Ascending aorta (tissue), 2 donors: ENCODE measurements around the gene MLH1. TPM values are rescaled to one million over a fixed set of nuclear protein-coding genes. Genes with fewer than 3 reads are reported as not detected.
"Not testable (repeated sequence)": the region's sequence is repeated elsewhere in the genome, so short reads cannot be mapped to it uniquely, and the experiment has no call there.

Source experiments
- DNase-seq, 2 donors: peaks; one replicate each; pipeline ENCODE4 v3.0.0-alpha.2; 2019; ENCODE audit warnings: low spot score in 2 of 2
- H3K27ac ChIP-seq, 2 donors: fragments of 200-600 bp; sonication (generic); one replicate each; pipeline ENCODE4 v1.5.1; 2016 to 2017; ENCODE audit warnings: mild to moderate bottlenecking in 1 of 2
- H3K27me3 ChIP-seq: fragments of 200-600 bp; sonication (generic); one replicate; pipeline ENCODE4 v1.5.1; 2017
- H3K36me3 ChIP-seq, 2 donors: fragments of 200-600 bp; sonication (generic); one replicate each; pipeline ENCODE4 v1.5.1; 2016
- H3K4me1 ChIP-seq, 2 donors: fragments of 200-600 bp; sonication (generic); one replicate each; pipeline ENCODE4 v1.5.1; 2016 to 2017; ENCODE audit warnings: mild to moderate bottlenecking in 1 of 2
- H3K4me3 ChIP-seq, 2 donors: fragments of 200-600 bp; sonication (generic); one replicate each; pipeline ENCODE4 v1.5.1; 2016 to 2017; ENCODE audit warnings: mild to moderate bottlenecking in 1 of 2
- H3K9me3 ChIP-seq, 2 donors: fragments of 200-600 bp; sonication (generic); one replicate each; pipeline ENCODE4 v1.5.1; 2016
- CTCF ChIP-seq, 3 experiments: fragments of 200-600 bp in 2 of 3; fragments of 450-650 bp in 1 of 3; sonication (generic) in 2 of 3; IDR thresholded peaks; one replicate each; pipeline ENCODE4 v1.5.1; 2016 to 2019; ENCODE audit warnings: antibody characterized with exemption in 3 of 3, mild to moderate bottlenecking in 1 of 3, moderate library complexity in 1 of 3
- intact Hi-C: fragments of 100-400 bp; cut with DNase I; formaldehyde crosslinking; loops from one replicate; pipeline ENCODE4 v1.15.1; 2023
- total RNA-seq: library from RNA; depleted of rRNA; stranded (reverse); fragments of >200 nt; gene quantifications from one replicate; pipeline ENCODE4 v1.1.0, GENCODE V29; 2016

The MLH1 gene
- total RNA-seq, 1 donor from 2014 or later, result 18.0 TPM

GRCh38 chr3:37053337-37053736, 60.0 kb downstream of the MLH1 start:
- intact Hi-C loops, result loop anchor here (5.0 kb wide), 1 partner anchor 61 kb away; the partner anchor contains the start of genes EPM2AIP1 and MLH1
- Histone ChIP-seq H3K4me1 (peaks cover 13 to 61% of the 10 kb centered on the region in 2 donors), H3K36me3 (peaks cover 20 to 50% of the 10 kb centered on the region in 2 donors)

DNA sequence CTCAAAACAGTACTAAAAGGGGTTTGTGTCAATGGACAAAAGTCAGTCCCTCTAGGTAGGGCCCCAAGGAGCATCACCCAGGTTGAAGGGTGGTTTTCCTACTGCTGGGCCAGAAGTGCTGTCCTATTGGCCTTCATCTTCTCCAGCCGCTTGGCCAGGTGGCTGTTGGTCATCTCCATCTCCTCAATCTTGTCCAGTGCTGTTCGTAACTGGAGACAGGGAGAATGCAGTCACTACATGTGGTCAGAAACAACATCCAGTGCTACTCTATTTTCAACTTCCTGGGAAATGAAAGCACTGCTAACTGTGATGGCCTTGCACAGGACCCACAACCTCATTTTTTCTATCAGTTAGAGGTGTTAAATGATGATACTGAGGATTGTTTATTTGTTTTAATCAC, 60.4 kb downstream of the MLH1 start:
- H3K36me3 ChIP-seq, result peaks cover 18 to 50% of the 10 kb centered on the region in 2 donors
- H3K9me3 ChIP-seq, result no peaks in the 10 kb centered on the region
- H3K27ac ChIP-seq, result peak overlapping the region; percentile 90 to 92
- H3K27me3 ChIP-seq, result no peaks in the 10 kb centered on the region
- intact Hi-C loops, result loop anchor here (2.0 to 5.0 kb wide), 3 partner anchors 21 to 61 kb away; partner anchors contain the start of genes EPM2AIP1 and MLH1
- TF ChIP-seq CTCF (IDR thresholded peaks at IDR 0.05), result no peak
- peak overlapping the region; percentile 3 to 18 for H3K4me3 ChIP-seq
- peaks cover 13 to 61% of the 10 kb centered on the region in 2 donors for H3K4me1 ChIP-seq
- DNase-seq, result no peak

More at GRCh38 chr3:37053337-37053736, 60.0 kb downstream of the MLH1 start:
- Histone ChIP-seq H3K9me3 (no peaks in the 10 kb centered on the region), H3K27me3 (no peaks in the 10 kb centered on the region), H3K4me3 (no peak overlapping the region), H3K27ac (peak overlapping the region; percentile 90 to 92)
- no peak for DNase-seq
- no peak for TF ChIP-seq CTCF (IDR thresholded peaks at IDR 0.05)

DNA sequence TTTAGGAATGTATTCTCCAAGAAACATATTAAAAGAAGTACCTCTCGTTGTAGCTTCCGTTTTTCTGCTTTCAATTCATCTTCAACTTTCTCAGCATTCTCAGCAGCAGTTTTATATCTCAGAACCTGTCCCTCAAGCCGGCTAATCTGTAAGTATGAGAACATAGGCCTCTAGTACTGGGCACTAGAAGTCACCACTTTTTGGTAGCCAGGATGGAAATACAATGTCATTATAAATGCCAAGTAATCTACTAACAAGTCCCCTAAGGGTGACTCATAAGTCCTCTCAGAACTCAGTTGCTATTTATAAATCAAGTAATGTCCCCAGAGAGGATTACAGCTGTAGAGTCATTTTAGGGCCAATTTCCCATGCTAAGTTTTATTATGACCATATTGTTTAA, 61.1 kb downstream of the MLH1 start:
- peaks cover 11 to 45% of the 10 kb centered on the region in 2 donors for H3K36me3 ChIP-seq
- intact Hi-C loops, result loop anchor here (2.0 to 5.0 kb wide), 3 partner anchors 20 to 62 kb away; partner anchors contain the start of genes EPM2AIP1 and MLH1
- peak overlapping the region; percentile 90 to 92 for H3K27ac ChIP-seq
- H3K27me3 ChIP-seq, result no peaks in the 10 kb centered on the region
- H3K9me3 ChIP-seq, result no peaks in the 10 kb centered on the region
- TF ChIP-seq CTCF (IDR thresholded peaks at IDR 0.05), result no peak
- peak overlapping the region in 1 of 2 donors; percentile 18 for H3K4me3 ChIP-seq
- peaks cover 13 to 58% of the 10 kb centered on the region in 2 donors for H3K4me1 ChIP-seq
- DNase-seq, result no peak

- not testable (repeated sequence) for H3K27me3 ChIP-seq, H3K4me3 ChIP-seq, H3K9me3 ChIP-seq, DNase-seq
- Histone ChIP-seq H3K36me3 (peaks cover 10 to 40% of the 10 kb centered on the region in 2 donors), H3K4me1 (peaks cover 13 to 57% of the 10 kb centered on the region in 2 donors), H3K27ac (peak overlapping the region; percentile 80 to 92)
- intact Hi-C loops, result loop anchor here (2.0 to 5.0 kb wide), 3 partner anchors 20 to 57 kb away; no protein-coding TSS in a partner anchor
Observed at GRCh38 chr3:37055077-37055476, 61.8 kb downstream of the MLH1 start.

DNA sequence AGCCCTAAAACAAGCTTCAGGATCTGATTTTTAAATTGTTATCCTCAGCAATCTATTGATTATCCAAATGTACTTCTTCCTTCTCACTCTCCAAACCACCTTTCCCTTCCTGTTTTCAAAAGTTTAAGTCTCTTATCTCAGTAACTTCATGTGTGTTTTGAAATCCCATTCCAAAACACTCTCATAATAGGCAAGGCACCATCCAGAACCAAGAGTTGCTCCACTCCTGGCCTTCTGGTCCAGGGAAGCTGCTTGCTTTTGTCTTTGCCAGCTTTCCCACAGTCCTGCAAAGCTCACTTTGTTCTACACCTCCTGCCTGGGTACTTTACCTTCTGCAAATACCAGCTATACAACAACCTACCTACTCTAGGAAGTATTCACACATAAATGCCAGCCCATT, 63.5 kb downstream of the MLH1 start:
- Histone ChIP-seq H3K4me1 (peaks cover 13 to 52% of the 10 kb centered on the region in 2 donors), H3K27me3 (no peaks in the 10 kb centered on the region), H3K9me3 (no peaks in the 10 kb centered on the region), H3K27ac (peak overlapping the region; percentile 80 to 92), H3K36me3 (peaks cover 8 to 38% of the 10 kb centered on the region in 2 donors), H3K4me3 (no peak overlapping the region)
- no peak for DNase-seq
- no peak for TF ChIP-seq CTCF (IDR thresholded peaks at IDR 0.05)
- intact Hi-C loops, result loop anchor here (5.0 kb wide), 1 partner anchor 55 kb away; no protein-coding TSS in a partner anchor

DNA sequence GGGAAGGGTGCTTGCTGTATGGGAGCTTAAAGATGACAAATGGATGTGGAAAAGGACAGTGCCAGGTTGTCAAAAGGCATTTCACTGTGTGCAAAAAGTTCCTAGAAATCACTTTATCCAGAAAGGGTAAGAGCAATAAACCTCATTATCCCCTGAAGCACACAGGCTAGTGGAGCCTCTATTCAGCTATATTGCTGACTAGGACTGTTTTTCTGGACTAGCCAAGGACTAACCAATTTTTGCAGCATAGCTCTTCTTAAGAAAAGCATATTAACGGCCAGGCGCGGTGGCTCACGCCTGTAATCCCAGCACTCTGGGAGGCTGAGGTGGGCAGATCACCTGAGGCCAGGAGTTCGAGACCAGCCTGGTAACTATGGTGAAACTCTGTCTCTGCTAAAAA, 64.8 kb downstream of the MLH1 start:
- H3K27me3 ChIP-seq, result no peaks in the 10 kb centered on the region
- TF ChIP-seq CTCF (IDR thresholded peaks at IDR 0.05), result no peak

More for the DNA sequence above, 64.8 kb downstream of the MLH1 start:
- intact Hi-C loops, result loop anchor here (5.0 kb wide), 1 partner anchor 54 kb away; no protein-coding TSS in a partner anchor
- peaks cover 13 to 39% of the 10 kb centered on the region in 2 donors for H3K4me1 ChIP-seq
- peak overlapping the region in 1 of 2 donors; percentile 24 for H3K27ac ChIP-seq
- no peaks in the 10 kb centered on the region for H3K9me3 ChIP-seq
- peaks cover 12 to 38% of the 10 kb centered on the region in 2 donors for H3K36me3 ChIP-seq
- no peak overlapping the region for H3K4me3 ChIP-seq
- DNase-seq, result no peak
